Right renal pelvis (tissue), 4 donors: ENCODE data around the gene ADAMTS12. TPM values are rescaled to one million over a fixed set of nuclear protein-coding genes. Genes with fewer than 3 reads are reported as not detected.

Source experiments
- DNase-seq, 4 donors: peaks; one replicate each; pipeline ENCODE4 v3.0.0-alpha.2; 2013; ENCODE audit warnings: low read depth in 4 of 4, low spot score in 3 of 4, missing footprints in 1 of 4
- polyA plus RNA-seq, 4 donors: library from polyadenylated mRNA; unstranded; fragments of 120-200 nt; gene quantifications; one replicate each; pipeline ENCODE4 v1.2.1, GENCODE V29; 2013; ENCODE audit not compliant: insufficient read length in 4 of 4

ADAMTS12 gene
- polyA plus RNA-seq, 4 donors: 14.3 to 17.8 (median 15.9) TPM

GRCh38 chr5:33766023-33766422 is 125.8 kb downstream of the ADAMTS12 start:
- no peak for DNase-seq

GRCh38 chr5:33764786-33765185 is 127.0 kb downstream of the ADAMTS12 start:
- no peak for DNase-seq

- DNase-seq: no peak
Measured at GRCh38 chr5:33763435-33763834, 128.4 kb downstream of the ADAMTS12 start.

GRCh38 chr5:33762859-33763258 is 128.9 kb downstream of the ADAMTS12 start:
- no peak for DNase-seq

- no peak for DNase-seq
Measured at GRCh38 chr5:33761139-33761538, 130.7 kb downstream of the ADAMTS12 start.

GRCh38 chr5:33758737-33759136 is 133.1 kb downstream of the ADAMTS12 start:
- DNase-seq: no peak

GRCh38 chr5:33756491-33756890 is 135.3 kb downstream of the ADAMTS12 start:
- DNase-seq: no peak

GRCh38 chr5:33755231-33755630 is 136.6 kb downstream of the ADAMTS12 start:
- DNase-seq: no peak

GRCh38 chr5:33753704-33754103 is 138.1 kb downstream of the ADAMTS12 start:
- no peak for DNase-seq

GRCh38 chr5:33748754-33749153 is 143.0 kb downstream of the ADAMTS12 start:
- no peak for DNase-seq

- no peak for DNase-seq
Measured at GRCh38 chr5:33745101-33745770, 146.6 kb downstream of the ADAMTS12 start.

- DNase-seq: no peak
Measured at GRCh38 chr5:33743099-33743498, 148.7 kb downstream of the ADAMTS12 start.

- DNase-seq: no peak
Measured at GRCh38 chr5:33742181-33742580, 149.6 kb downstream of the ADAMTS12 start.

GRCh38 chr5:33738967-33739366 is 152.8 kb downstream of the ADAMTS12 start:
- DNase-seq: no peak

- no peak for DNase-seq
Measured at GRCh38 chr5:33738097-33738496, 153.7 kb downstream of the ADAMTS12 start.

- no peak for DNase-seq
Measured at GRCh38 chr5:33737697-33738096, 154.1 kb downstream of the ADAMTS12 start.

- no peak for DNase-seq
Measured at GRCh38 chr5:33737284-33737683, 154.5 kb downstream of the ADAMTS12 start.

- no peak for DNase-seq
Measured at GRCh38 chr5:33736510-33736909, 155.3 kb downstream of the ADAMTS12 start.

GRCh38 chr5:33735072-33735471 is 156.7 kb downstream of the ADAMTS12 start:
- no peak for DNase-seq

GRCh38 chr5:33734537-33734936 is 157.3 kb downstream of the ADAMTS12 start:
- DNase-seq: no peak

- no peak for DNase-seq
Measured at GRCh38 chr5:33733225-33733624, 158.6 kb downstream of the ADAMTS12 start.

GRCh38 chr5:33726422-33727165 is 165.2 kb downstream of the ADAMTS12 start:
- no peak for DNase-seq
